GM12878 (cell line): Measurements from ENCODE around the gene WHRN. TPM values are rescaled to one million over a fixed set of nuclear protein-coding genes. Genes with fewer than 3 reads are reported as not detected.

Source experiments
- ATAC-seq: fragments of 200-7000 bp; cut with Tn5 transposase; 3 replicates; pipeline ENCODE4 v1.9.1; 2020; ENCODE audit warnings: mild to moderate bottlenecking, moderate library complexity
- BruUV-seq: library from RNA; stranded (reverse); fragments of 400-500 nt; replicated peaks from 2 replicates; lab custom pipeline; 2021; lab: Mats Ljungman, UMichigan
- CTCF ChIA-PET: fragments of 300-600 bp; sonication (Branson Sonifier 250); formaldehyde crosslinking; extraction: SDS; loops from one replicate; lab custom pipeline; 2021; ENCODE audit warnings: inconsistent platforms; lab: Yijun Ruan, JAX
- POLR2A ChIA-PET: fragments of 350-600 bp; formaldehyde crosslinking; extraction: SDS; loops from one replicate; lab custom pipeline; 2021; ENCODE audit warnings: inconsistent platforms; lab: Charles Lee
- RAD21 ChIA-PET: fragments of 300-600 bp; sonication (Branson Sonifier 250); formaldehyde crosslinking; loops from one replicate; lab custom pipeline; 2023; ENCODE audit warnings: antibody characterized with exemption; ENCODE audit not compliant: unreplicated experiment; lab: Charles Lee
- SMC1A ChIA-PET: fragments of 300-600 bp; sonication (Branson Sonifier 250); formaldehyde crosslinking; loops from one replicate; lab custom pipeline; 2023; ENCODE audit not compliant: unreplicated experiment, uncharacterized antibody; lab: Charles Lee
- DNase-seq: peaks from one replicate; pipeline ENCODE4 v3.0.0-alpha.2; 2011; ENCODE audit warnings: low read depth, low spot score
- FAIRE-seq: peaks from 3 replicates; lab custom pipeline; 2011; peaks lifted over from hg19 to GRCh38; lab: Jason Lieb, UNC
- H2AFZ ChIP-seq: 2 replicates; pipeline ENCODE4 v1.6.0; 2011; ENCODE audit warnings: low read depth, low read length, control low read depth; ENCODE audit not compliant: control insufficient read depth
- H3K27ac ChIP-seq: 2 replicates; pipeline ENCODE4 v1.5.1; 2011; ENCODE audit warnings: control low read depth; ENCODE audit not compliant: control insufficient read depth, insufficient read depth
- H3K27me3 ChIP-seq, 2 experiments: replicated peaks in 1 of 2; 2 replicates each; pipeline versions ENCODE4 v1.6.0 to v1.6.1; 2011; ENCODE audit warnings: low read length in 1 of 2; ENCODE audit not compliant: control insufficient read depth in 2 of 2, insufficient read depth in 2 of 2
- H3K36me3 ChIP-seq, 2 experiments: 2 replicates each; pipeline ENCODE4 v1.5.1; 2011; ENCODE audit warnings: low read length in 1 of 2; ENCODE audit not compliant: control insufficient read depth in 2 of 2, insufficient read depth in 2 of 2
- H3K4me1 ChIP-seq: 2 replicates; pipeline ENCODE4 v1.6.1; 2011; ENCODE audit warnings: mild to moderate bottlenecking, low read length, moderate library complexity, mixed read lengths; ENCODE audit not compliant: control insufficient read depth, insufficient read depth
- H3K4me2 ChIP-seq: 2 replicates; pipeline ENCODE4 v1.6.0; 2011; ENCODE audit warnings: control low read depth; ENCODE audit not compliant: control insufficient read depth, insufficient read depth
- H3K4me3 ChIP-seq: fragments of 200-600 bp; sonication (generic); 2 replicates; pipeline ENCODE4 v1.5.1; 2016
- H3K79me2 ChIP-seq: 2 replicates; pipeline ENCODE4 v1.6.0; 2011; ENCODE audit warnings: low read length; ENCODE audit not compliant: control insufficient read depth, insufficient read depth
- H3K9ac ChIP-seq: 2 replicates; pipeline ENCODE4 v1.8.0; 2011; ENCODE audit warnings: low read length, control low read depth, mixed read lengths; ENCODE audit not compliant: control insufficient read depth, insufficient read depth
- H3K9me3 ChIP-seq: replicated peaks from 3 replicates; pipeline ENCODE4 v1.5.1; 2011; ENCODE audit warnings: mild to moderate bottlenecking, low read length; ENCODE audit not compliant: control insufficient read depth, insufficient read depth
- H4K20me1 ChIP-seq: 2 replicates; pipeline ENCODE4 v1.6.0; 2011; ENCODE audit not compliant: control insufficient read depth, insufficient read depth
- CBFB ChIP-seq: IDR thresholded peaks from 2 replicates; pipeline ENCODE4 v1.6.1; 2016; ENCODE audit warnings: antibody characterized with exemption, low read depth
- E2F8 ChIP-seq: fragments of 450-650 bp; IDR thresholded peaks from 2 replicates; pipeline ENCODE4 v1.6.1; 2018; ENCODE audit warnings: mild to moderate bottlenecking, low read depth, moderate library complexity; ENCODE audit not compliant: partially characterized antibody
- FOXK2 ChIP-seq: fragments of 450-650 bp; IDR thresholded peaks from 2 replicates; pipeline ENCODE4 v1.6.1; 2017; ENCODE audit warnings: mild to moderate bottlenecking, moderate library complexity
- HSF1 ChIP-seq: fragments of 150-350 bp; IDR thresholded peaks from 2 replicates; pipeline ENCODE4 v1.6.1; 2014; ENCODE audit warnings: mild to moderate bottlenecking, low read depth, low read length
- IKZF2 ChIP-seq, 2 experiments: fragments of 450-650 bp; IDR thresholded peaks; 2 replicates each; pipeline ENCODE4 v1.6.1; 2017; ENCODE audit warnings: mild to moderate bottlenecking in 2 of 2, moderate library complexity in 2 of 2
- KLF5 ChIP-seq: fragments of 450-650 bp; IDR thresholded peaks from 2 replicates; pipeline ENCODE4 v1.6.1; 2014; ENCODE audit warnings: mild to moderate bottlenecking; ENCODE audit not compliant: partially characterized antibody
- MTA2 ChIP-seq: fragments of 450-650 bp; IDR thresholded peaks from 2 replicates; pipeline ENCODE4 v1.6.1; 2016; ENCODE audit warnings: low read depth, mild to moderate bottlenecking, moderate library complexity
- NR2C1 ChIP-seq: fragments of 450-650 bp; IDR thresholded peaks from 2 replicates; pipeline ENCODE4 v1.6.1; 2017; ENCODE audit warnings: antibody characterized with exemption, mild to moderate bottlenecking, moderate library complexity
- POU2F2 ChIP-seq: IDR thresholded peaks from 3 replicates; pipeline ENCODE4 v1.6.1; 2011; ENCODE audit warnings: low read depth, mild to moderate bottlenecking, low read length, borderline replicate concordance
- SMC3 ChIP-seq: IDR thresholded peaks from 2 replicates; pipeline ENCODE4 v1.6.1; 2011; ENCODE audit warnings: low read length, improper control_type of control experiment, borderline replicate concordance
- SRF ChIP-seq, 2 experiments: IDR thresholded peaks; 2 replicates each; pipeline ENCODE4 v1.6.1; 2011; ENCODE audit warnings: low read depth in 2 of 2, low read length in 2 of 2, mild to moderate bottlenecking in 1 of 2, moderate library complexity in 1 of 2
- TCF3 ChIP-seq: IDR thresholded peaks from 2 replicates; pipeline ENCODE4 v1.6.1; 2012; ENCODE audit warnings: low read depth, mild to moderate bottlenecking, low read length, borderline replicate concordance; ENCODE audit not compliant: insufficient read depth
- USF2 ChIP-seq: IDR thresholded peaks from 2 replicates; pipeline ENCODE4 v1.6.1; 2011; ENCODE audit warnings: low read depth, low read length, improper control_type of control experiment, borderline replicate concordance
- WRNIP1 ChIP-seq: IDR thresholded peaks from 2 replicates; pipeline ENCODE4 v1.6.1; 2011; ENCODE audit warnings: low read depth, low read length, improper control_type of control experiment, borderline replicate concordance
- ZBED1 ChIP-seq: IDR thresholded peaks from 2 replicates; pipeline ENCODE4 v1.6.1; 2016; ENCODE audit warnings: borderline replicate concordance
- ZBTB40 ChIP-seq: fragments of 450-650 bp; IDR thresholded peaks from 2 replicates; pipeline ENCODE4 v1.6.1; 2016; ENCODE audit warnings: mild to moderate bottlenecking, moderate library complexity, borderline replicate concordance
- WGBS: methylation state at CpG from one replicate; pipeline ENCODE4 v1.1.6; 2016; ENCODE audit warnings: low lambda C conversion rate; ENCODE audit not compliant: insufficient replicate concordance, insufficient coverage; ENCODE audit errors: missing lambda C conversion rate; 5-methylcytosine and 5-hydroxymethylcytosine counted together
- in situ Hi-C: fragments of 300-500 bp; cut with MboI; formaldehyde crosslinking; loops from 9 replicates; pipeline ENCODE4 v1.14.3; 2018; ENCODE audit warnings: mixed read lengths
- intact Hi-C: fragments of 100-400 bp; cut with micrococcal nuclease; formaldehyde crosslinking; loops from one replicate; pipeline ENCODE4 v1.14.2; 2022; ENCODE audit not compliant: unreplicated experiment
- polyA plus RNA-seq, 11 experiments: library from polyadenylated mRNA; depleted of rRNA in 4 of 11; unstranded in 6 of 11; stranded (reverse) in 5 of 11; fragments of >200 nt; fragmentation: Nextera tagmentation in 4 of 11; fragmentation: Illumina TruSeq in 1 of 11; extraction: Ambion mirVana in 4 of 11; extraction: Trizol in 1 of 11; gene quantifications; 1 replicate in 1 of 11; 2 replicates in 10 of 11; pipeline versions ENCODE4 v1.2.1 to v1.2.3, GENCODE V29; 2011 to 2016; ENCODE audit warnings: inconsistent platforms in 2 of 11, missing spikeins in 2 of 11, low read depth in 1 of 11
- total RNA-seq, 4 experiments: library from RNA; depleted of rRNA in 3 of 4; stranded (reverse); fragments of >200 nt in 3 of 4; fragmentation: Illumina TruSeq in 1 of 4; extraction: Trizol in 1 of 4; gene quantifications; 2 replicates each; pipeline versions ENCODE4 v1.2.1 to v1.2.3, GENCODE V29; 2013 to 2021

WHRN gene
- total and polyA plus RNA-seq, 10 of the 15 experiments (the other 5 are each of a cell fraction or from before 2014, with no cell fraction given), result 0.04 to 18.2 (median 0.68) TPM; not detected in 1

GRCh38 chr9:114482593-114482992 is 22.7 kb downstream of the WHRN start:
- intact Hi-C loops (no loop called here), in situ Hi-C loops (no loop called here)
- ChIA-PET POLR2A (no interaction called here), RAD21 (interaction anchor here (6.4 kb wide), 1 partner anchor 26 kb away, joined by 68 read pairs; no protein-coding TSS in a partner anchor), CTCF (interaction anchor here (1.2 to 7.7 kb wide), 4 partner anchors 8 to 170 kb away, joined by 3 to 256 read pairs (median 86); partner anchors contain the start of gene WHRN), SMC1A (interaction anchor here (1.3 to 8.3 kb wide), 4 partner anchors 17 to 47 kb away, joined by 4 to 177 read pairs (median 57); partner anchors contain the start of gene WHRN)
- Histone ChIP-seq H3K9me3 (no peaks in the 10 kb centered on the region), H3K4me3 (no peak overlapping the region), H3K27ac (no peak overlapping the region), H3K9ac (no peak overlapping the region), H4K20me1 (no peaks in the 10 kb centered on the region), H3K4me2 (no peak overlapping the region), H3K36me3 (no peaks in the 10 kb centered on the region; a peak in 1 of 4 replicates), H3K27me3 (peaks cover 0 to 3% of the 10 kb centered on the region in 2 experiments; a peak in 3 of 4 replicates), H2AFZ (no peak overlapping the region), H3K4me1 (peaks cover 7% of the 10 kb centered on the region), H3K79me2 (no peaks in the 10 kb centered on the region)
- BruUV-seq, result no TSS peak
- WGBS, result 50% methylated on average over 10 of the region's 10 CpGs
- TF ChIP-seq NR2C1, result no peak
- no peak for TF ChIP-seq E2F8
- no peak for TF ChIP-seq TCF3
- TF ChIP-seq KLF5, result no peak
- TF ChIP-seq WRNIP1, result no peak
- TF ChIP-seq ZBED1, result no peak
- TF ChIP-seq FOXK2, result no peak
- TF ChIP-seq SRF (IDR thresholded peaks at IDR 0.05; ENCODE audit: low read depth in 2 of 2, low read length in 2 of 2), result no peak
- no peak for TF ChIP-seq SMC3
- TF ChIP-seq USF2, result no peak
- TF ChIP-seq POU2F2, result no peak
- TF ChIP-seq MTA2, result no peak
- TF ChIP-seq ZBTB40, result no peak
- TF ChIP-seq HSF1, result no peak
- no peak for TF ChIP-seq CBFB
- no peak for TF ChIP-seq IKZF2 (IDR thresholded peaks at IDR 0.05)
- ATAC-seq, result no peak
- no peak for FAIRE-seq
- DNase-seq, result no peak
